ENCODE results near the gene EDC4. TPM values are rescaled to one million over a fixed set of nuclear protein-coding genes. Genes with fewer than 3 reads are reported as not detected.
"Not testable (repeated sequence)": the region's sequence is repeated elsewhere in the genome, so short reads cannot be mapped to it uniquely, and the experiment has no call there.

The EDC4 gene
- total RNA-seq, 4 donors from 2014 or later = 27.3 to 92.2 (median 43.0) TPM

GRCh38 chr16:67833415-67834241 lies 39.2 kb upstream of the EDC4 start:
- DNase-seq (ENCODE audit: low spot score) (peak; percentile 91), ATAC-seq (ENCODE audit: low FRiP score) (peak; percentile 91)
- no peak for TF ChIP-seq CTCF (IDR thresholded peaks at IDR 0.05)

- TF ChIP-seq CTCF (IDR thresholded peaks at IDR 0.05) = no peak
- DNase-seq (ENCODE audit: low spot score) (no peak), ATAC-seq (ENCODE audit: low FRiP score) (no peak)
Observed at GRCh38 chr16:67834242-67834614, 38.6 kb upstream of the EDC4 start.

- not testable (repeated sequence) for DNase-seq (ENCODE audit: low spot score); ATAC-seq (ENCODE audit: low FRiP score)
Observed at GRCh38 chr16:67837190-67837589, 35.7 kb upstream of the EDC4 start.

- DNase-seq (ENCODE audit: low spot score) (no peak), ATAC-seq (ENCODE audit: low FRiP score) (no peak)
- TF ChIP-seq CTCF (IDR thresholded peaks at IDR 0.05) = no peak
Observed at GRCh38 chr16:67837811-67838210, 35.0 kb upstream of the EDC4 start.

GRCh38 chr16:67841198-67841815 lies 31.5 kb upstream of the EDC4 start:
- no peak for TF ChIP-seq CTCF (IDR thresholded peaks at IDR 0.05)
- peak; percentile 1 for ATAC-seq (ENCODE audit: low FRiP score)
- DNase-seq (ENCODE audit: low spot score) = no peak

GRCh38 chr16:67841816-67842508 lies 30.9 kb upstream of the EDC4 start, which contains the start of gene THAP11:
Gene THAP11 (plus strand): TSS chr16:67842320. CDS start chr16:67842555, 235 bp downstream.
- peak; percentile 84 for DNase-seq (ENCODE audit: low spot score)
- peak; percentile 85 for ATAC-seq (ENCODE audit: low FRiP score)
- TF ChIP-seq CTCF (IDR thresholded peaks at IDR 0.05) = peak in 2 of 3 donors; percentile 30 to 81

All from omental fat pad (tissue), 4 donors.